Smooth muscle cell (in vitro differentiated cells): ENCODE results near the gene XYLB. TPM values are rescaled to one million over a fixed set of nuclear protein-coding genes. Genes with fewer than 3 reads are reported as not detected.

Source experiments
- DNase-seq: peaks from one replicate; lab custom pipeline; 2025; ENCODE audit not compliant: unreplicated experiment; lab: John Stamatoyannopoulos, UW
- H2AFZ ChIP-seq: fragments of 200-600 bp; sonication (generic); 2 replicates; pipeline ENCODE4 v1.6.0; 2016; ENCODE audit warnings: antibody characterized with exemption, low read depth, mild to moderate bottlenecking
- H3F3A ChIP-seq: fragments of 200-600 bp; sonication (generic); 2 replicates; pipeline ENCODE4 v1.6.0; 2017; ENCODE audit warnings: antibody characterized with exemption, low read depth
- H3K27ac ChIP-seq: fragments of 200-600 bp; sonication (generic); 2 replicates; pipeline ENCODE4 v1.5.1; 2016; ENCODE audit warnings: low read depth, mild to moderate bottlenecking
- H3K27me3 ChIP-seq: fragments of 200-600 bp; sonication (generic); 2 replicates; pipeline ENCODE4 v1.6.1; 2016; ENCODE audit warnings: low read depth, mild to moderate bottlenecking
- H3K36me3 ChIP-seq: fragments of 200-600 bp; sonication (generic); 2 replicates; pipeline ENCODE4 v1.5.1; 2016; ENCODE audit warnings: low read depth
- H3K4me1 ChIP-seq: fragments of 200-600 bp; sonication (generic); 2 replicates; pipeline ENCODE4 v1.5.1; 2016; ENCODE audit warnings: low read depth
- H3K4me2 ChIP-seq: fragments of 200-600 bp; sonication (generic); 2 replicates; pipeline ENCODE4 v1.6.0; 2016; ENCODE audit warnings: mild to moderate bottlenecking
- H3K4me3 ChIP-seq: fragments of 200-600 bp; sonication (generic); 2 replicates; pipeline ENCODE4 v1.5.1; 2016; ENCODE audit warnings: mild to moderate bottlenecking
- H3K79me2 ChIP-seq: fragments of 200-600 bp; sonication (generic); 2 replicates; pipeline ENCODE4 v1.6.0; 2016; ENCODE audit warnings: low read depth, mild to moderate bottlenecking
- H3K9ac ChIP-seq: fragments of 200-600 bp; sonication (generic); 2 replicates; pipeline ENCODE4 v1.6.0; 2016; ENCODE audit warnings: low read depth
- H3K9me3 ChIP-seq: fragments of 200-600 bp; sonication (generic); replicated peaks from 2 replicates; pipeline ENCODE4 v1.5.1; 2016; ENCODE audit warnings: low read depth
- H4K20me1 ChIP-seq: fragments of 200-600 bp; sonication (generic); 2 replicates; pipeline ENCODE4 v1.6.0; 2016; ENCODE audit warnings: low read depth
- WGBS: methylation state at CpG from one replicate; pipeline ENCODE4 v1.1.7; 2016; ENCODE audit warnings: low lambda C conversion rate; 5-methylcytosine and 5-hydroxymethylcytosine counted together
- polyA plus RNA-seq: library from polyadenylated mRNA; unstranded; fragments of >200 nt; fragmentation: Nextera tagmentation; extraction: Ambion mirVana; gene quantifications from 2 replicates; pipeline ENCODE4 v1.2.1, GENCODE V29; 2016
- total RNA-seq: library from RNA; depleted of rRNA; stranded (reverse); fragments of >200 nt; gene quantifications from 2 replicates; pipeline ENCODE4 v1.2.3, GENCODE V29; 2014
- TF ChIP-seq, protein P1 (sequence below): fragments of 200-600 bp; sonication (generic); IDR thresholded peaks from 2 replicates; pipeline ENCODE4 v1.5.1; 2017; ENCODE audit warnings: borderline replicate concordance, mild to moderate bottlenecking, antibody characterized with exemption; ENCODE audit not compliant: insufficient read depth, poor library complexity, severe bottlenecking

The XYLB gene
- total and polyA plus RNA-seq, 2 experiments from 2014 or later = 0.40 to 1.5 TPM

DNA sequence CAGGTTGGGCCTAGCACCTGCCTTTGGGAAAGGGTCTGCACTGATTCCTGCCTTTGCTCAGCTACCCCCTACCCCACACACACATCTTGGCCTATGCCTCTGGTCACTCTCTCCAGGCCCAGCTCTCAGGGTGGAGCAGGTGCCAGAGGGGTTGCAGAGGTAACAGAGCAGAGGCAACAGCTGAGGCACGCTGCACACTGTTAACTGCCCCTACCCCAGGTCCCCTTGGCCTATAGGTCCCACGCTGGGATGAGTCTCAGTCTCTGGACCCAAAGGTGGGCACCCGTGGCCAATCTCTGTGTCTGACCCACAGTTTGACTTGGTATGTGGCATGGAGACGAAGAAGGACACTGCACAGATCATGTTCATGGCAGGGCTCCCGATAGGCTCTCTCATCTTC is 39.6 kb upstream of the XYLB start:
- Histone ChIP-seq H4K20me1 (no peaks in the 10 kb centered on the region), H3K36me3 (no peaks in the 10 kb centered on the region), H3K4me1 (no peaks in the 10 kb centered on the region), H3K79me2 (no peaks in the 10 kb centered on the region), H3K27ac (no peak overlapping the region), H3K9ac (no peak overlapping the region), H3K4me3 (no peak overlapping the region), H3K9me3 (no peaks in the 10 kb centered on the region), H2AFZ (no peak overlapping the region), H3F3A (no peaks in the 10 kb centered on the region), H3K4me2 (no peak overlapping the region), H3K27me3 (no peaks in the 10 kb centered on the region)
- 93% methylated on average over 5 of the region's 5 CpGs for WGBS
- DNase-seq = no peak
- TF ChIP-seq, protein P1, sequence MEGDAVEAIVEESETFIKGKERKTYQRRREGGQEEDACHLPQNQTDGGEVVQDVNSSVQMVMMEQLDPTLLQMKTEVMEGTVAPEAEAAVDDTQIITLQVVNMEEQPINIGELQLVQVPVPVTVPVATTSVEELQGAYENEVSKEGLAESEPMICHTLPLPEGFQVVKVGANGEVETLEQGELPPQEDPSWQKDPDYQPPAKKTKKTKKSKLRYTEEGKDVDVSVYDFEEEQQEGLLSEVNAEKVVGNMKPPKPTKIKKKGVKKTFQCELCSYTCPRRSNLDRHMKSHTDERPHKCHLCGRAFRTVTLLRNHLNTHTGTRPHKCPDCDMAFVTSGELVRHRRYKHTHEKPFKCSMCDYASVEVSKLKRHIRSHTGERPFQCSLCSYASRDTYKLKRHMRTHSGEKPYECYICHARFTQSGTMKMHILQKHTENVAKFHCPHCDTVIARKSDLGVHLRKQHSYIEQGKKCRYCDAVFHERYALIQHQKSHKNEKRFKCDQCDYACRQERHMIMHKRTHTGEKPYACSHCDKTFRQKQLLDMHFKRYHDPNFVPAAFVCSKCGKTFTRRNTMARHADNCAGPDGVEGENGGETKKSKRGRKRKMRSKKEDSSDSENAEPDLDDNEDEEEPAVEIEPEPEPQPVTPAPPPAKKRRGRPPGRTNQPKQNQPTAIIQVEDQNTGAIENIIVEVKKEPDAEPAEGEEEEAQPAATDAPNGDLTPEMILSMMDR = no peak

DNA sequence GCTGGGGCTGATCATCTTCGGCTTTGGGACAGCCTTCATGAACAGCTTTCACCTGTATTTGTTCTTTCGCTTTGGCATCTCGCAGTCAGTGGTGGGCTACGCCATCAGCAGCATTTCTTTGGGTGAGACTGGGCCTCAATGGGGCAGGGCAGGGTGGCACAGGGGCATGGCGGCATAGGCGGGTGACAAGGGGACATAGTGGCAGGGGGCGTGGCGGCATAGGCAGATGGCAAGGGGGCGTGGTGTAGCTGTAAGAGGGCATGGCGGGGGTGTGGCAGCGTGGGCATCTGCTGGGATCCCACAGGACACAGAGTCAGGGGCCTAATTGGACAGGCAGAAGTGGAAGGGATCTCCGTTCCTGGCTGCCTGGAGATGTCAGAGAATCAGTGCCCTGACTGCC is 39.0 kb upstream of the XYLB start:
- no peaks in the 10 kb centered on the region for H3K36me3 ChIP-seq
- H3K27ac ChIP-seq = no peak overlapping the region
- DNase-seq = no peak
- TF ChIP-seq, protein P1 = no peak
- no peaks in the 10 kb centered on the region for H3K4me1 ChIP-seq
- H2AFZ ChIP-seq = no peak overlapping the region
- H3K9me3 ChIP-seq = no peaks in the 10 kb centered on the region
- no peaks in the 10 kb centered on the region for H3F3A ChIP-seq
- 91% methylated on average over 12 of the region's 12 CpGs for WGBS
- H3K79me2 ChIP-seq = no peaks in the 10 kb centered on the region
- H3K4me3 ChIP-seq = no peak overlapping the region
- no peak overlapping the region for H3K9ac ChIP-seq
- H3K4me2 ChIP-seq = no peak overlapping the region
- no peaks in the 10 kb centered on the region for H4K20me1 ChIP-seq
- no peaks in the 10 kb centered on the region for H3K27me3 ChIP-seq

DNA sequence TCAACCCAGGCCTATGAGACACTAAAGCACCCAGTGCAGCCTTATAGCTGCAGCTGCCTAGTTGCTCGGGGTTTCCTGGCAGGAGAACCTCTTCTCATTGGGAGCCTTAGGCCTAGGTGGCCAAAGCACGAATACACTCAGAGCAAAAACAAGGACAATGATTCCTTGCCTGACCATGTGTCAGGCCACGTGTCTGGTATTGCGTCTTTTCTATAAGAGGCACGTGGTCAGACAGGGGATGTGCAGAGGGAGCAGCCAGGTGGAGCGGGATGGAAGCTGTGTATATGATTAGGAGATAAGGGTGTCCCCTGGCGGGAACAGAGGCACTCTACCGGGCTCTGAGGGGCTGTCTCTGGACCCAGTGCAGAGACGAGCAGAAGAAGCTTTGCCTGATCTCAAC is 38.1 kb upstream of the XYLB start:
- Histone ChIP-seq H3K27ac (no peak overlapping the region), H3K4me2 (no peak overlapping the region), H3K9ac (no peak overlapping the region), H3K4me1 (no peaks in the 10 kb centered on the region), H3F3A (no peaks in the 10 kb centered on the region), H3K27me3 (no peaks in the 10 kb centered on the region), H3K9me3 (no peaks in the 10 kb centered on the region), H4K20me1 (no peaks in the 10 kb centered on the region), H2AFZ (no peak overlapping the region), H3K79me2 (no peaks in the 10 kb centered on the region), H3K4me3 (no peak overlapping the region), H3K36me3 (no peaks in the 10 kb centered on the region)
- 84% methylated on average over 9 of the region's 9 CpGs for WGBS
- DNase-seq = no peak
- TF ChIP-seq, protein P1 = no peak

DNA sequence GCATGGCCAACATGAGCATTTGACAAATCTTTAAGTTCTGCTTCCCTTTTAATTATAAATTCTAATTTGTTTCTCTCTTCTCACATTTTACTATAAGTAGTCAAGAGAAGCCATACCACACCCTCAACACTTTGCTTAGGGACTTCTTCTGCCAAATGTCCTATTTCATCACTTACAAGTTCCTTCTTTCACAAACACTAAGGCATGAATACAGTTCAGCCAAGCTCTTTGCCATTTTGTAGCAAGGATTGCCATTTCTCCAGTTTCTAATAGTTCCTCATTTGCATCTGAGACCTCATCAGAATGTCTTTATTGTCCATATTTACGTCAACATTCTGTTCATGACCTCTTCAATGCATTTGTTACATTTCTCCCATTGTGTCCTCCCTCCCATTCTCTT is 35.1 kb upstream of the XYLB start:
- Histone ChIP-seq H3K27me3 (no peaks in the 10 kb centered on the region), H2AFZ (no peak overlapping the region), H4K20me1 (no peaks in the 10 kb centered on the region), H3K36me3 (no peaks in the 10 kb centered on the region), H3K4me3 (no peak overlapping the region), H3K9ac (no peak overlapping the region), H3K9me3 (no peaks in the 10 kb centered on the region), H3K27ac (no peak overlapping the region), H3K4me1 (peaks cover 6% of the 10 kb centered on the region), H3K4me2 (no peak overlapping the region), H3K79me2 (no peaks in the 10 kb centered on the region), H3F3A (no peaks in the 10 kb centered on the region)
- WGBS = 94% methylated on average over 1 of the region's 1 CpG
- no peak for DNase-seq
- TF ChIP-seq, protein P1 = no peak
